HEK293 (cell line): ENCODE data around the gene CACHD1.

ENCODE experiments used
- CTCF ChIA-PET: fragments of 350-600 bp; formaldehyde crosslinking; extraction: SDS; loops from one replicate; lab custom pipeline; 2021; ENCODE audit warnings: antibody characterized with exemption; lab: Yijun Ruan, JAX
- POLR2A ChIA-PET: fragments of 300-600 bp; formaldehyde crosslinking; extraction: SDS; loops from one replicate; lab custom pipeline; 2020; ENCODE audit warnings: antibody characterized with exemption, inconsistent platforms; lab: Yijun Ruan, JAX
- H3K27ac ChIP-seq: fragments of 200-500 bp; sonication (Bioruptor generic); 2 replicates; pipeline ENCODE4 v1.5.1; 2014; ENCODE audit warnings: low read depth, low read length, control low read depth, inconsistent platforms; ENCODE audit errors: extremely low read depth
- H3K36me3 ChIP-seq, 2 experiments: fragments of 200-500 bp in 1 of 2; sonication (Bioruptor generic) in 1 of 2; 1 replicate in 1 of 2; 2 replicates in 1 of 2; pipeline ENCODE4 v1.5.1; 2014 to 2017; ENCODE audit warnings: inconsistent platforms in 2 of 2, low read length in 2 of 2; ENCODE audit not compliant: control insufficient read depth in 2 of 2, insufficient read depth in 1 of 2
- H3K4me1 ChIP-seq: fragments of 200-500 bp; sonication (Bioruptor generic); 2 replicates; pipeline ENCODE4 v1.5.1; 2014; ENCODE audit warnings: mild to moderate bottlenecking, low read length, inconsistent platforms; ENCODE audit not compliant: control insufficient read depth, insufficient read depth
- H3K4me3 ChIP-seq: 2 replicates; pipeline ENCODE4 v1.5.1; 2011; ENCODE audit warnings: low read depth, mild to moderate bottlenecking, control low read depth, low read length, moderate library complexity
- H3K9me3 ChIP-seq: fragments of 200-500 bp; sonication (Bioruptor generic); 2 replicates; pipeline ENCODE4 v1.5.1; 2014; ENCODE audit warnings: low read depth, low read length, inconsistent platforms; ENCODE audit not compliant: control insufficient read depth, insufficient read depth
- ELK4 ChIP-seq: IDR thresholded peaks from 2 replicates; pipeline ENCODE4 v1.6.1; 2011; ENCODE audit warnings: mild to moderate bottlenecking, low read depth, low read length, borderline replicate concordance
- FEZF1 ChIP-seq: fragments of 450-650 bp; formaldehyde crosslinking; IDR thresholded peaks from 2 replicates; pipeline ENCODE4 v1.5.1; 2016; ENCODE audit warnings: missing biosample characterization, missing genetic modification characterization
- GLIS2 ChIP-seq: fragments of 450-650 bp; formaldehyde crosslinking; IDR thresholded peaks from 2 replicates; pipeline ENCODE4 v1.5.1; 2016; ENCODE audit warnings: missing biosample characterization, missing genetic modification characterization
- KLF10 ChIP-seq: fragments of 450-650 bp; IDR thresholded peaks from 2 replicates; pipeline ENCODE4 v1.5.1; 2018; ENCODE audit warnings: missing biosample characterization, mild to moderate bottlenecking, missing genetic modification characterization
- PATZ1 ChIP-seq: fragments of 450-650 bp; formaldehyde crosslinking; IDR thresholded peaks from 2 replicates; pipeline ENCODE4 v1.5.1; 2016; ENCODE audit warnings: missing biosample characterization, missing genetic modification characterization
- PRDM10 ChIP-seq: fragments of 450-650 bp; formaldehyde crosslinking; IDR thresholded peaks from 2 replicates; pipeline ENCODE4 v1.5.1; 2016; ENCODE audit warnings: missing biosample characterization, missing genetic modification characterization
- PRDM6 ChIP-seq: fragments of 450-650 bp; formaldehyde crosslinking; IDR thresholded peaks from 2 replicates; pipeline ENCODE4 v1.5.1; 2017; ENCODE audit warnings: missing biosample characterization, missing genetic modification characterization
- TCF7L2 ChIP-seq: IDR thresholded peaks from 2 replicates; pipeline ENCODE4 v1.6.1; 2011; ENCODE audit warnings: low read depth, mild to moderate bottlenecking, inconsistent platforms, low read length, moderate library complexity, borderline replicate concordance
- ZBTB21 ChIP-seq: fragments of 450-650 bp; formaldehyde crosslinking; IDR thresholded peaks from 2 replicates; pipeline ENCODE4 v1.5.1; 2017; ENCODE audit warnings: missing biosample characterization, missing genetic modification characterization
- ZFP69B ChIP-seq: fragments of 450-650 bp; formaldehyde crosslinking; IDR thresholded peaks from 2 replicates; pipeline ENCODE4 v1.5.1; 2016; ENCODE audit warnings: missing biosample characterization, missing genetic modification characterization
- ZIC2 ChIP-seq: fragments of 450-650 bp; formaldehyde crosslinking; IDR thresholded peaks from 2 replicates; pipeline ENCODE4 v1.5.1; 2016; ENCODE audit warnings: missing biosample characterization, missing genetic modification characterization
- ZNF146 ChIP-seq: fragments of 450-650 bp; formaldehyde crosslinking; IDR thresholded peaks from 2 replicates; pipeline ENCODE4 v1.5.1; 2016; ENCODE audit warnings: missing biosample characterization, missing genetic modification characterization
- ZNF2 ChIP-seq: fragments of 450-650 bp; formaldehyde crosslinking; IDR thresholded peaks from 2 replicates; pipeline ENCODE4 v1.5.1; 2016; ENCODE audit warnings: missing biosample characterization, missing genetic modification characterization
- ZNF214 ChIP-seq: fragments of 450-650 bp; formaldehyde crosslinking; IDR thresholded peaks from 2 replicates; pipeline ENCODE4 v1.5.1; 2017; ENCODE audit warnings: missing biosample characterization, mild to moderate bottlenecking, missing genetic modification characterization, borderline replicate concordance
- ZNF335 ChIP-seq: fragments of 450-650 bp; formaldehyde crosslinking; conservative IDR thresholded peaks from 2 replicates; pipeline ENCODE4 v1.5.1; 2016; ENCODE audit warnings: missing biosample characterization, missing genetic modification characterization
- ZNF560 ChIP-seq: fragments of 450-650 bp; formaldehyde crosslinking; IDR thresholded peaks from 2 replicates; pipeline ENCODE4 v1.5.1; 2017; ENCODE audit warnings: missing biosample characterization, missing genetic modification characterization, borderline replicate concordance
- ZNF571 ChIP-seq: fragments of 450-650 bp; formaldehyde crosslinking; IDR thresholded peaks from 2 replicates; pipeline ENCODE4 v1.5.0; 2017; ENCODE audit warnings: missing biosample characterization, missing genetic modification characterization
- ZNF621 ChIP-seq: fragments of 450-650 bp; formaldehyde crosslinking; IDR thresholded peaks from 2 replicates; pipeline ENCODE4 v1.5.1; 2017; ENCODE audit warnings: missing biosample characterization, missing genetic modification characterization
- ZNF664 ChIP-seq: fragments of 450-650 bp; formaldehyde crosslinking; IDR thresholded peaks from 2 replicates; pipeline ENCODE4 v1.5.1; 2016; ENCODE audit warnings: missing biosample characterization, missing genetic modification characterization
- ZNF704 ChIP-seq: fragments of 450-650 bp; formaldehyde crosslinking; IDR thresholded peaks from 2 replicates; pipeline ENCODE4 v1.5.1; 2016; ENCODE audit warnings: missing biosample characterization, missing genetic modification characterization

The CACHD1 gene

GRCh38 chr1:64488862-64489261, 18.9 kb downstream of the CACHD1 start (continued):
- TF ChIP-seq ZIC2 (tag by site-specific recombination) (peak; percentile 84), GLIS2 (tag by site-specific recombination) (no peak), ZNF571 (tag by site-specific recombination) (no peak), ZNF560 (no peak), FEZF1 (tag by site-specific recombination) (peak; percentile 57), PATZ1 (tag by site-specific recombination) (no peak)

- Histone ChIP-seq H3K36me3 (no peaks in the 10 kb centered on the region), H3K9me3 (no peaks in the 10 kb centered on the region), H3K4me1 (peaks cover 12% of the 10 kb centered on the region; the same call in 1 of the 2 replicates), H3K27ac (no peak overlapping the region), H3K4me3 (no peak overlapping the region)
- ChIA-PET POLR2A (no interaction called here), CTCF (interaction anchor here (0.5 to 1.1 kb wide), 2 partner anchors 9 to 335 kb away, joined by 4 to 6 read pairs; no protein-coding TSS in a partner anchor)
- TF ChIP-seq ZNF2 (tag by site-specific recombination): no peak
- peak; percentile 91 for TF ChIP-seq ZNF664 (tag by site-specific recombination)
These were observed 19.8 kb downstream of the CACHD1 start for GRCh38 chr1:64489707-64490106.

- TF ChIP-seq PRDM6 (tag by site-specific recombination) (0 out of 2 replicates have a peak, but pooled peaks have one; percentile 19), ZFP69B (tag by site-specific recombination) (no peak), ZNF214 (no peak)
- POLR2A ChIA-PET: no interaction called here
- Histone ChIP-seq H3K4me3 (no peak overlapping the region), H3K36me3 (no peaks in the 10 kb centered on the region), H3K27ac (no peak overlapping the region), H3K9me3 (no peaks in the 10 kb centered on the region), H3K4me1 (peaks cover 18% of the 10 kb centered on the region; the same call in 1 of the 2 replicates)
- CTCF ChIA-PET: interaction anchor here (0.9 to 1.1 kb wide), 2 partner anchors 9 to 187 kb away, joined by 3 to 6 read pairs; no protein-coding TSS in a partner anchor
These were observed 20.4 kb downstream of the CACHD1 start for GRCh38 chr1:64490213-64490818.

- ChIA-PET CTCF (interaction anchor here (2.0 kb wide), 1 partner anchor 22 kb away, joined by 5 read pairs; no protein-coding TSS in a partner anchor), POLR2A (no interaction called here)
- Histone ChIP-seq H3K4me1 (peaks cover 35% of the 10 kb centered on the region), H3K36me3 (no peaks in the 10 kb centered on the region), H3K9me3 (no peaks in the 10 kb centered on the region), H3K27ac (no peak overlapping the region), H3K4me3 (no peak overlapping the region)
- TF ChIP-seq ZNF146 (tag by site-specific recombination) (no peak), TCF7L2 (no peak), KLF10 (tag by site-specific recombination) (no peak), ZNF335 (tag by site-specific recombination) (no peak), ZNF704 (tag by site-specific recombination) (no peak), ELK4 (no peak), PRDM10 (tag by site-specific recombination) (no peak), ZNF621 (tag by site-specific recombination) (no peak), ZBTB21 (tag by site-specific recombination) (no peak)
These were observed 22.5 kb downstream of the CACHD1 start for GRCh38 chr1:64492424-64492823.
